HG02973 (cell line): ENCODE results near the gene PLB1.

ENCODE experiments used
- ATAC-seq: cut with Tn5 transposase; IDR thresholded peaks from one replicate; pipeline ENCODE4 v1.9.1; 2021; ENCODE audit warnings: moderate library complexity; ENCODE audit not compliant: unreplicated experiment

Gene PLB1

DNA sequence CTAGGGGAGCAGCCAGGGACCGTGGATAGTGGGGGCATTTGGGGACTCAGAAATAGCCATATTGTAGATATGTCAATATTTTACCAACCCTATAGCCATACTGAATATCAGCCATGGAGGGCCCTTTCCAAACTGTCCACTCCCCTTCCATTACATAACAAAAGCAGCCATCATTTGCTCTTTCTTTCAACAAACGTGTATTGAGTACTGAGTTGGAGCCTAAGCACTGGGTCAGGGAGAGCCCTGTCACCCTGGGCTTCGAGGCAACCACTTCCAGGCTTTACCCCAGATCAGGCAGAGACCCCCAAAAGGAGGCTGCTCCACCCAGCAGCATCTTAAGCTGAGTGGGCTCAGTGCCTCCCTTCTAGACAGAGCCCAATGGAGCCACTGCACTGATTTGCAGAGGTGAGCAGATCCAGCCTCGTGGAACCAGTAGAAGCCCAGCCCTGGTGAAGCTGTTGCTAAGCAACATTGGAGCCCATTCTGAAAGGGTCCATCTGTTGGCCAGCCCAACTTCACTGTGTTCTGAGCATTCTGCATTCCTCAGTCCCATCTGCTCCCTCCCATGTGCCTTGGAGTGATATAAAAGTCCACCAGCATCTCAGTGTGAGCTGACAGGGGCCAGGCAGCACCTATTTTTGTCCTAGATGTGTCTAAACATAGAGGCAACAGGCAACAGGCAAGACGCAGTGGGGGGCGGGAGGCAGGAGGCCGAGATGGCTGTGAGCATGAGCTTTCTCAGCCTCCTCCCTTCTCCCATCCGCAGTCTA is 112.1 kb downstream of the PLB1 start:
- no peak for ATAC-seq

DNA sequence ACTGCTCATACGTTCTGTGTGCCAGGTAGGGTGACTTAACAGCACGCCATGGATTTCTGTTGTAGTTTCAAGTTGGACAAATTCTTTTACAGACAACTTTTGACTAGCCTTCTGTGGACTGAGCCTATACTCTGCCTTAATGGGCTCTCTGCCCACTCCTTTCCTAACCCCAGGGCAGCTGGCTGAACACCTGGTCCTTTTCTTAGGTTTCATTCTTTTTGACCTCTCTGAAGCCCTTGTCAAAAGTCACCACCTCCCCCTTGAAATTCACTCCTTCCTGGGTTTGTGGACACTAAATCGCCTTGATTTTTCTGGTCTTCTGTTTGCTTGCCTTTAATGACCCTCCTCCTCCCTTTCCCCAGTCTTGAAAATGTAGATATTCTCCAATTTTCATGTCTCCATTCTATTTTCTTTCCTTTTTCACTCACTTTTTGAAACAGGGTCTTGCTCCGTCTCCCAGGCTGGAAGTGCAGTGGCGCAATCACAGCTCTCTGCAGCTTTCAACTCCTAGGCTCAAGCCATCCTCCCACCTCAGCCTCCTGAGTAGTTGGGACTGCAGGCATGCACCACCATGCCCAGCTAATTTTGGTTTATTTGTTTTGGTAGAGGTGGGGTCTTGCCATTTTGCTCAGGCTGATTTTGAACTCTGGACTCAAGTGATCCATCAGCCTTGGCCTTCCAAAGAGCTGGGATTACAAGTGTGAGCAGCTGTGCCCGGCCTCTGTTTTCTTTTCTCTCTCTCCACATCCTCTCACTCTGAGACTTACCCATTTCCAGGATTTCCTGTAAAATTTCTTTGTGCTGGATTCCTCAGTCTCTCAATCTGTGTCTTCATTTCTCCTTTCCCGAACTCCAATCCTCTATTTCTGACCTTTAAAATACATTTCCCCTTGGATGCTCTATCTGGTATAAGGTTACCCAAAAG is 112.9 kb downstream of the PLB1 start:
- no peak for ATAC-seq

DNA sequence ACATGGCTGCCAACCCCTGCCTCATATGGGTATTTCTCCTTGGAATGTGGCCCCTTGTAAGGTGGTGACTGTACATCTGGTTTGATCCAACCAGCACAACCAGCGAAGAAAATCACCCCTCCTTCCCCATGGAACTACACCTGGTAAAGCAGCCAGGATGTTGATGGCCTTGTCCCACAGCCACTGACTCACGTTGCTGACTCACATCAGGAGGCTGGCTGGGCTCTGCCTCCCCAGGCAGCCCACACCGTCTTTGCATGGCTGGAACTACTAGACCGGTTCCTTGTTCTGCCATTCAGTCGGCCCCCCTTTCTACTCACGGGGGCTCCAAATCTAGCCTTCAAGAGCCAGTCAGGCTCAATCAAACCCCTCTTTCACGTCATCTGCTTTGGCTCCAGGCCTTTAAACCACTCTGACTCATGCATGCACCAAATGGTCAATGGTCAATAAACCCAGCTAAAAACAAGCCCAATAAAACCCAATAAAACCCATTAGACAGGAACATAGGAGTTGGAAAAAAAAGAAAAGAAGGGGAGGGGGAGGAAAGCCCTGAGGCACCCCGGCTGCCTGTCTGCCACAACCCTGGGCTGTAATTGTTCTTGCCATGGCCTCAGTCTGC is 114.8 kb downstream of the PLB1 start:
- ATAC-seq = peak; percentile 63

DNA sequence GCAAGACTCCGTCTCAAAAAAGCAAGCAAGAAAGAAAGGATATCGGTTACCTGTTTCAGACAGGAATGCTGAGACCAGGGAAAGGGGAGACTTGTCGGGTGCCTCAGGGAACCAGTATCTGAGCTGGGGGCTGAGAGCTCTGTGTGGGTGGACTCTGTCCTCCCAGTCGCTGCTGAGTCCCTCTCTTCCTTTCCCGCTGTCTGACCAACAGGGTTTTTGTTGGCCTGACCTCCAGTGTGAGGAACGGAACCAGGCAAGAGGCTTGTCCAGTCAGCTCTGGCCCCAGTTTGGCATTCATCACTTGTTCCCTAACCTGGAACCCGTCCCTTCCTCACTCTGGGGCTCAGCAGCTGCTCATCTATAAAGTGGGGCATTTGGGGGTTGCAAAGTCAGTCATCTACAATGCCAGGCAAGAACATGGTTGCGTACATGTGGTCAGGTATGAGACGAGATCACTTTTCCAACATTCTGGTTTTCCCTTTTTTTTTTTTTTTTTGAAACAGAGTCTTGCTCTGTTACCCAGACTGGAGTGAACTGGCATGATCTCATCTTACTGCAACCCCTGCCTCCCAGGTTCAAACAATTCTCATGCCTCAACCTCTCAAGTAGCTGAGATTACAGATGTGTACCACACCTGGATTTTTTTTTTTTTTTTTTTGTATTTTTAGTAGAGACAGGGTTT is 116.4 kb downstream of the PLB1 start:
- no peak for ATAC-seq

DNA sequence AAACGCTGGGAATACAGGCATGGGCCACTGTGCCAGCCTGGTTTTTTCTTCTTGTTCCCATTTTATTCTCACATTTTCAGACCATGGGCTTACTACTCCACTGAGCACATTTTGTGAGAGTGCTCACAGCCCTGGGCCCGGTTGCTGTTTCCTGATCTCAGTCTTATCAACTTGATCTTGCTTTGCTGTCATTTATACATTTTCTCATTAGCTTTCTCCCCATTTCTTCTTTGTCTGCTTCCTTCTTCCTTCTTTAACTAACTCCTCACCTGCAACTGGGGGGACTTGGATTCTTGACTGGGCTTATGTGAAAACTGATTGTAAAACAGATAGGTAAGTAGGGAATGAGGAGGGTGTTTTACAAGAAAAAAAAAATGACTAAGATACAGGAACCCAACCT is 117.3 kb downstream of the PLB1 start:
- ATAC-seq = no peak

DNA sequence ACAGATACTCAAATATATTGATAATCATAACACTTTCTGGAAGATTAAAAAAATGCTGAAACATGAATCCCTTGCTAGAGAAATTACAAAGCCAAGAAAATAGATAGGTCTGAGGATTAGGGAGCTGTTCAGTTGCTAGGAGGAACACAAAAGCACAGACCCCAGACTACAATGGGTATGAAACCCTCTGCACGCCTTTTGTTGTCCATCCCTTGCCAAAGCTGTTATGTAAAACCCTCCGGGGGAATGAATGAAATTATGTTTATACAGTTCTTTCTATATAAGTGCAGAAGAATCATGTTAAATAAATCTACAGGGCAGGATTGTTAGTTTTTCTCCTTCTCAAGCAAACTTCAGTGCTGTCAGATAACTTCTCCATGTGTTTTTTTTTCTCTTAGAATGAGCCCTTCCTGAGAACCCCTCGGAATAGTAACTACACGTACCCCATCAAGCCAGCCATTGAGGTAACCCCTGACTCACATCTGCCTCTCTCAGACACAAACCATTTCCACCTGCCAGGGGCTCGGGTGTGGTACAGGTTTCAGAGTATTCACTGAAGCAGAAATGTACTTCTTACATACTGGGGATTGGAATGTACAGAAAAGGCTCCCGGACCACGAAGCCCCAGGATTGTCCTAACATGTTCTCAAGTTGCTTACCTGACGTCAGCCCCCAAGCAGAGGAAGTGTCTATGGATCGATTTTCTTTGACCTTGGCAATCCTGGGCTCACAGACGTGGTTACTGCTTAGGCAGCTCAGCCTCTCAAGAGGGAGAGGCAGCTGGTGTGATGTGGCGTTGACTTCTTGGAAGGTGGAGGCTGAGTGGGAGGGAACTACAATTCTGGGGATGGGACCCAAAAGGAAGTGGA is 118.0 kb downstream of the PLB1 start:
- ATAC-seq = no peak

DNA sequence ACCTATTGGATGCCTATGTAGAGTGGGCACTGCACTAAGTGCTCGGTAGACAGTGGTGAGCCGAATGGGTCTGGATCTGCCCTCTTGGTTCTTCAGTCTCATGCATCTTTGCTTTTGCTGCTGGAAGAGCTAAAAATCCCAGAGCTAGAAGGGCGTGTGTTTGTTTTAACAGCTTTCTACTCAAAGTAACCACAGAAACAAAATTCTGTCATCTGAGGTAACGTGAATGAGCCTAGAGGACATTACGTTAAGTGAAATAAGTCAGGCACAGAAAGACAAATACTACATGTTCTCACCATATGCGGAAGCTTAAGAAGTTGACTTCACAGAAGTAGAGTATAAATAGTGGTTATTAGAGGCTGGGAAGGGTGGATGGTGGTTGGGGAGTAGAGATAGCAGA is 119.8 kb downstream of the PLB1 start:
- ATAC-seq = no peak

DNA sequence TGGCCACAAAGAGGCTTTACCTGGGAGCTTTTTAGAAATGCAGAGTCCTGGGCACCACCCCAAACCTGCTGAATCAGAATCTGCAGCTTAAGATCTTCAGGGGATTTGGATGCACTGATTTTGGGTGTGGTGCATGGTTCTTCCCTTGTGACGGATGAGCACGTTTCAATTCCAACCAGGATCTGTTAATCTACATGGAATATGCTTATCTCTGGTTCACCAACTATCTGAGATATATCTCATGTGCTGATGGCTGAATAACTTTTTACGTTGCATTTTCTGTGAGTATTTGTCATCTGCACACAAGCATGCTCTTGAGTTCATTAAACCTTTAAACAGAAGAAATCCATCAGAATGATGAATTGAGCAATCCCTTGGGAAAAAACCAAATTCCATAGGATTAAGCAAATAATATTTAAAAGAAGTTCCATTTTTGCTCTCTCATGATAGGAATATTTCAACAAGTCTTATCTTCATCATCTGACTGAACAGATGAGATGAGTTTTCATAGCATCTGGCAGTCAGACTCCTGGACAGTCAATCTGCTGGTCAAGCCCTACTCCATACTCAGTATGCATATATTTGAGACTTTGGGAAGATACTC is 120.6 kb downstream of the PLB1 start:
- no peak for ATAC-seq

DNA sequence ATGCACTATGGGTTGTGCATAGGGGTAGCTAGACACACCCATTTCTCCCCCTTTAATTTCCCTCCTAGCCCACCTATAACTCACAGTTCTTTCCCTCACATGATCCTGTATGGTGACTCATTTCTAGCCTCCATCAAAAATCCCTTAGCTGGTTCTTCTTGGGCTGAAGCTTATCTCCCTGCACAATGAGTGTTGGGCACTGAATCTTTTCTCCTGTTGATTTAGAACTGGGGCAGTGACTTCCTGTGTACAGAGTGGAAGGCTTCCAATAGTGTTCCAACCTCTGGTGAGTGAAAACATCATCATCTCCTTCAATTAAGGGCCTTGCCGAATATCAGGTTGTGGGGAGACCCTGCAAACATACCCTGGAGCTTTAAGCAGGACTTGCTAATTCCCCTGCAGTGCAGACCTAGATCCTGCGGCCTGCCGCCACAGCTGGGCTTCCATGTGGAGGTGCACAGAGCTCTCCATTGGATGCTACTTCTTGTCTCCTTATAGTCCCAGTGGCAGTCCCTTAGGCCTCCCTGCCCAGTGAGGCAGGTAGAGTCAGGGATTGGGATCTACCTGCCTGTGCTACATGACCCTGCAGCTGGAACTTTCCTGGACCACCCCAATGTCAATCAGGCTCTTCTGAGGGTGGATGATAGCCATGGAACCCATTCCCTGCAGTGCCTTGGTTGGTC is 121.8 kb downstream of the PLB1 start:
- ATAC-seq = no peak

DNA sequence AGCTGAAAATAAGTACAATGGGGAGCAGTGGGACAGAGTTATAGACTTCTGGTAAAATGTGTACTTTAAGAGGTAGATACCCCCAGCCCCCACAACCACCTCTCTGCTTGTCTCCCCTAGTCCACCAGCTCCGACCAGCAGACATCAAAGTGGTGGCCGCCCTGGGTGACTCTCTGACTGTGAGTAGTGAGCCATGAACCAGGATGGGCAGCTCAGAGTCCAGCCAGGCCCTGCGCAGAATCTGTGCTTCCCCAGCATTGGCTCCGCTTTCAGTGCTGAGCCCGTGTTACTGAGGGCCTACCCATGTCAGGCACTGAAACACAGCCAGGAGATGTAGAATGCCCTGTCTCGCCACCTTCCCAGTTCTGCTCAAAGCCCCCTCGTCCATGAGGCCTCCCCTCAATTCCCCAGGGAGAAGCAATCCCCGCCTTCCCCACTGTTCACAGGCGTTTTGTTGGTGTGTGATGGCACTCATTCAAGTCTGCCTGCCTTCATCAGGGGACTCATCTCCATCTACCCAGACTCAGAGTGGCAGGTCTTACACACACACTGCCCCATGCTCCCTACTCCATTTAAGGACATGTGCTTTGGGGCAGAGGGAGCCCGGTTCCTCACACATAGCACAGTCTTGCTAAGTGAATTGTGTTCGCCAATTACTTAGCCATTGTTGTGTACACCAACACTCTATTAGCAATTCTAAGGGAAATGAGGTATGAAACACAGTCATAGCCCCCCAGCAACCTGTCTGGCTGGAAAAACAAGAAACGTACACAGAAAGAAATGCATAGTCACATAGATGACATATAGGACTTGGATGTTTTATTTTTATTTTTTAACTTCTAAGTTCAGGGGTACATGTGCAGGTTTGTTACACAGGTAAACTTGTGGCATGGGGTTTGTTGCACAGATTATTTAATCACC is 122.6 kb downstream of the PLB1 start:
- no peak for ATAC-seq

DNA sequence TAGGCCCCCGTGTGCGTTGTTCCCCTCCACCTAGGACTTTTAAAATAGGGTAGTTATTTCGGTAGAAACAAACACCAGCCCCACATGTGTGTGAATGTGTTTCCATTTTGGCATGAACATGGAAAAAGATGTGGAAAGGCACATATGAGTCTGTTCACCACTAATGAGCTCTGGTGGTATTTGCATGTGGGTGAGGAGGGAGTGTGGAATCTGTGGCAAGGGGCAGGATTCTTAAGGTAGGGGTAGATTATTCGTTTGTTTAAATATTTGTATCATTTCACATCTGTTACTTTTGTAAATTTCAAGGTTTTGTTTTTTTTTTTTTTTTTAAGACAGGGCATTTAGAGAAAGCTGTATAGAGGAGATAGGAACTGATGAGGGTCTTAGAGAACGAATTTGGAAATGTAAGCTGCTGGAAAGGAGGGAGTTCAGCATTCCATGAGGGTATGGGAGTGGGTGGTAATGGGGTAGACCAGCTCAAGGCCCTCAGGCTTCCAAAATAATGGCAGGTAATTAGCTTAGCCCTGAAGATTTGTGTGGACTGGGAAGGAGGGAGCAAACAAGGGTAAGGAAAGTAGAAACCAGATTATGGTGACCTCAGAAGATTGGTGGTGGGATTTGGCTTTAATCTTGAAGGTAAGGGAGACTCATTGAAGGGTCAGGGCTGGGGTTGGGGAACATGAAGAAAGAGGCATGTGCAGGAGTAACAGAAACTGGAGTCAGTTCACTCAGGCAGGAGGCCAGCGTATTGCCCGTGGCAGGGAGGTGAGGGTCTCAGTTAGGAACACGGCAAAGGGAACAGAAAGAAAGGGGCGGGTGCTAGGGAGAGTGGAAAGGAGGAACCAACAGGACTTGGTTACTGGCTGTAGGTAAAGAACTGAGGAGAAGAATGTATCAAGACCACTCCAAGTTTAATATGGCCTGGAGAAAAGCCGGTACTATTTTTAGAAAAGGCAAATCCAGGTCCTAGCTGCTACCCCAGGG is 123.6 kb downstream of the PLB1 start:
- no peak for ATAC-seq

DNA sequence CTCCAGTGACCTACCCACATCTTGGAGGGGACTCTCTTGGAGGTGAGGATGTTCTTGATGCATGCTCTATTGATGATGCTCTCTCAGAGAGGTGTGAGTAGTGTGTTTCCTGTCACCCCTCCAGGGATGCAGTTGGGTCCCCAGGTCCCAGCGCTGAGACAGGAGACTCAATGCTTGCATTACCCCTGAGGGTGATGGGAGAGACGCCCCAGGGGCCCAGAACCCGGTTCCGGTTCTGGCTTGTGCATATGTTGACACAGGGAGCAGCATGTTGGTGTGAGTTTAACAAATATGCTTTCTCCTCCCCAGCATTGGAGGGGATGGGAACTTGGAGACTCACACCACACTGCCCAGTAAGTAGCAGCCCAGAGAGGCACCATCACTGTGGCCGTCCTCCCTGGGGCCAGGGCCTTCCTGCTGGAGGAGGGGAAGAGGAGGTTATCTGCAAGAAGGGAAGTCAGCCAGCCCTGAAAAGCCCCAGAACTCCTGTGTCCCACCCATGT is 124.5 kb downstream of the PLB1 start:
- ATAC-seq = no peak

DNA sequence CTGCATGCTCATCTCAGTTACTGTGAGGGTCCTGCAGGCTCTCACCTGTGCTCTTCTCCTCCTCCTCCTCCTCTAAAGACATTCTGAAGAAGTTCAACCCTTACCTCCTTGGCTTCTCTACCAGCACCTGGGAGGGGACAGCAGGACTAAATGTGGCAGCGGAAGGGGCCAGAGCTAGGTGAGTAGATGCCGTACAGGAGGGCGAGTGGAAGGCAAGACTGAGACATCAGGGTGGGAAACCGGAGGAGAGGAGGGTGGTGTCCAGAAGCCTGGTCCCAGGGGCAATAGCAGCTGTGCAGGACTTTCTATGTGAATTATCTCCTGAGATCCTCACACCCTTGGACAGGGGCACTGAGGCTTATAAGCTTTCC is 124.9 kb downstream of the PLB1 start:
- no peak for ATAC-seq

DNA sequence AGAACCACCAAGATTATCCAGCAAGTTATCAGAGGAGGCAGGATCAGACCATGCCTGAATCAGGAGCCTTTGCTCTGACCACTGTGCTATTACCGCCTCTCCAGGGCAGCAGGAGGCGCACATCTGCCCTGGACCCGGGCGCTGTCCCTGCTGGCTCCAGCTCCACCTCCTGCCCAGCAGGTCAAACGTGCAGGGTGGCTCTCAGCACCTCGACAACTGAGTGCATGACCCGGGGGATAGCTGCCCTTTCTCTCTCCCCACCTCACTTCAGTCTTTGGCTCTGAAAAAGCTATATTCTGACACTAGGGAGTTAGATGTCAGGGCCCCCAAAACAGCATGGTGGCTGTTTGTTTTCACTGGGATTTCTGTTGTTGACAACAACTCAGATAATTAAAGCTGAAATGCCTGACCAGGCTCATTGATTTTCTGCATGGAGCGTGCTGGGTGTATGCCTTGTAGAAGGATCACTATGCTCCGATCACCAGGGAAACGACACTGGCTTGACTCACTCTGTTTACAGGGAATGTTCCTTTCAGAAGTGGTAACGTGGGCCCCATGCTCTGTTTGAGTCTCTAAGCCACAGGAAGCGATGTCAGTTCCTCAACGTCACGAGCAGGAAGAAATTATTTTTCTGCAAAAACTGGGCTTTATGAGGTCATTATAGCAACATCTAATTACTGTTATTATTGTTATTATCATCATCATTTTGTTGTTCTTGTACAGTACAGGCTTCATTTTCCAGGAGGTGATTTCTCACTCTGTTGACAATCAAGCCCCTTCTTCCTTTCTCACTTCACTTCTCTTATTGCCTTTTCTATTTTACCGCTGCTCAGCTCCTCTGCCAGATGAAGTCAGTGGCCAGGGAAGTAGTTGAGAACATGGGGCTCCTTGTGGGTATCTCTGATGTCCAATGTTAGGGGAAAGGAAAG is 125.6 kb downstream of the PLB1 start:
- no peak for ATAC-seq

DNA sequence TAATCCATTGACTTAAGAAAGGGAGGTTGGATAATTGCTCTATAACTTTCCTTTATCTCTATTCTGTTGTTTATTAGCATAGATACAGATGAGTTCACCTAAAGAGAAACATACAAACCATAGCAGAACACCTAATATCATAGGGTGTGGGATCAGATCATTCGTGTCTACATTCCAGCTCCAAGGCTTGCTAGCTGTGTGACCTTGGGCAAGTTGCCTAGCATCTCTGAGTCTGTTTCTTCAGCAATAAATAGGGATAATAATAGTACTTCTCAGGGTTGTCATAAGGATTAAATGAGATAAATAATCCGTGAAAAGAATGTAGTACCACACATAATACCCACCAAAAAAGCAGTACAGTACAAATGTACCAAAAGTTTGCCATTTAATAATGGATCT is 126.2 kb downstream of the PLB1 start:
- ATAC-seq = no peak
